K562 (cell line): ENCODE results near the gene UBE2N. TPM values are rescaled to one million over a fixed set of nuclear protein-coding genes. Genes with fewer than 3 reads are reported as not detected.

ENCODE experiments used
- ATAC-seq: fragments of 200-7000 bp; cut with Tn5 transposase; 3 replicates; pipeline ENCODE4 v1.9.1; 2020; ENCODE audit warnings: moderate library complexity
- BruUV-seq: library from RNA; stranded (reverse); fragments of 400-500 nt; replicated peaks from 2 replicates; lab custom pipeline; 2021; lab: Mats Ljungman, UMichigan
- CTCF ChIA-PET: fragments of 300-600 bp; formaldehyde crosslinking; extraction: SDS; loops from one replicate; lab custom pipeline; 2021; ENCODE audit warnings: low intra/inter-chr PET ratio; lab: Yijun Ruan, JAX
- POLR2A ChIA-PET: fragments of 300-600, 350-650 bp; sonication (Branson Sonifier 250); formaldehyde crosslinking; extraction: SDS; loops from one replicate; lab custom pipeline; 2021; ENCODE audit warnings: antibody characterized with exemption, inconsistent platforms; lab: Yijun Ruan, JAX
- DNase-seq, 4 experiments: peaks; one replicate each; pipeline versions ENCODE4 v3.0.0 to v3.0.0-alpha.2; 2011 to 2018; ENCODE audit warnings: low spot score in 3 of 4, mixed read lengths in 3 of 4; ENCODE audit errors: extremely low read depth in 1 of 4
- FAIRE-seq: peaks from 2 replicates; lab custom pipeline; 2011; peaks lifted over from hg19 to GRCh38; lab: Jason Lieb, UNC
- H2AFZ ChIP-seq: 2 replicates; pipeline ENCODE4 v1.6.0; 2011; ENCODE audit warnings: low read depth, low read length, control low read depth, inconsistent platforms
- H3K27ac ChIP-seq: fragments of 200-600 bp; 3 replicates; pipeline ENCODE4 v1.8.0; 2011; ENCODE audit warnings: low read depth, mild to moderate bottlenecking, control low read depth, inconsistent platforms, low read length, moderate library complexity, mixed read lengths; ENCODE audit errors: extremely low read depth
- H3K27me3 ChIP-seq, 2 experiments: fragments of 300-600 bp in 1 of 2; 2 replicates in 1 of 2; 3 replicates in 1 of 2; pipeline versions ENCODE4 v1.6.0 to v1.8.0; 2011; ENCODE audit warnings: inconsistent platforms in 2 of 2, low read length in 2 of 2, mild to moderate bottlenecking in 1 of 2, mixed read lengths in 1 of 2, moderate library complexity in 1 of 2; ENCODE audit not compliant: control insufficient read depth in 2 of 2, insufficient read depth in 2 of 2
- H3K36me3 ChIP-seq: fragments of 300-600 bp; 3 replicates; pipeline ENCODE4 v1.8.0; 2011; ENCODE audit warnings: mild to moderate bottlenecking, low read length, inconsistent platforms; ENCODE audit not compliant: control insufficient read depth, insufficient read depth
- H3K4me1 ChIP-seq, 2 experiments: fragments of 200-600 bp in 1 of 2; replicated peaks in 1 of 2; 2 replicates in 1 of 2; 3 replicates in 1 of 2; pipeline versions ENCODE4 v1.5.1 to v1.8.0; 2011; ENCODE audit warnings: inconsistent platforms in 2 of 2, low read length in 2 of 2, mild to moderate bottlenecking in 1 of 2, mixed read lengths in 1 of 2, moderate library complexity in 1 of 2; ENCODE audit not compliant: control insufficient read depth in 2 of 2, insufficient read depth in 2 of 2
- H3K4me2 ChIP-seq: 2 replicates; pipeline ENCODE4 v1.6.1; 2011; ENCODE audit warnings: low read length, control low read depth, inconsistent platforms, mixed read lengths; ENCODE audit not compliant: insufficient read depth
- H3K4me3 ChIP-seq: fragments of 200-600 bp; sonication (generic), shearing (Covaris generic); 2 replicates; pipeline ENCODE4 v1.5.1; 2016; ENCODE audit warnings: control low read depth, inconsistent platforms
- H3K79me2 ChIP-seq: fragments of 200-600 bp; 3 replicates; pipeline ENCODE4 v1.8.0; 2011; ENCODE audit warnings: low read length, inconsistent platforms; ENCODE audit not compliant: control insufficient read depth, insufficient read depth
- H3K9ac ChIP-seq, 2 experiments: 2 replicates each; pipeline versions ENCODE4 v1.6.0 to v1.6.1; 2011; ENCODE audit warnings: low read depth in 2 of 2, low read length in 2 of 2, control low read depth in 1 of 2, inconsistent platforms in 1 of 2, mild to moderate bottlenecking in 1 of 2, mixed read lengths in 1 of 2; ENCODE audit not compliant: insufficient read depth in 1 of 2
- H3K9me1 ChIP-seq: one replicate; pipeline ENCODE4 v1.6.0; 2011; ENCODE audit warnings: inconsistent platforms, mild to moderate bottlenecking, low read length, moderate library complexity; ENCODE audit not compliant: control insufficient read depth, insufficient read depth
- H3K9me3 ChIP-seq: replicated peaks from 2 replicates; pipeline ENCODE4 v1.5.1; 2011; ENCODE audit warnings: low read depth, low read length, inconsistent platforms; ENCODE audit not compliant: control insufficient read depth, insufficient read depth
- H4K20me1 ChIP-seq: replicated peaks from 2 replicates; pipeline ENCODE4 v1.6.1; 2011; ENCODE audit warnings: low read length, inconsistent platforms, mixed read lengths; ENCODE audit not compliant: control insufficient read depth, insufficient read depth
- BRF1 ChIP-seq: IDR thresholded peaks from 3 replicates; pipeline ENCODE4 v1.6.1; 2011; ENCODE audit warnings: borderline replicate concordance, mild to moderate bottlenecking; ENCODE audit not compliant: insufficient read length; ENCODE audit errors: extremely low read depth
- EWSR1 ChIP-seq: fragments of 450-650 bp; IDR thresholded peaks from 2 replicates; pipeline ENCODE4 v1.6.1; 2018; ENCODE audit warnings: borderline replicate concordance, mild to moderate bottlenecking, low read depth, moderate library complexity; ENCODE audit not compliant: partially characterized antibody
- GABPB2 ChIP-seq: fragments of 250-450 bp; sonication (Bioruptor Pico); conservative IDR thresholded peaks from 2 replicates; pipeline ENCODE4 v1.5.1; 2021; ENCODE audit warnings: mild to moderate bottlenecking
- MTF1 ChIP-seq: fragments of 250-450 bp; sonication (Bioruptor Pico); IDR thresholded peaks from 2 replicates; pipeline ENCODE4 v1.9.0; 2021; ENCODE audit warnings: moderate library complexity, mild to moderate bottlenecking, inconsistent platforms, borderline replicate concordance
- NFIC ChIP-seq: fragments of 450-650 bp; IDR thresholded peaks from 2 replicates; pipeline ENCODE4 v1.6.1; 2017; ENCODE audit warnings: mild to moderate bottlenecking, inconsistent platforms
- POLR3A ChIP-seq: IDR thresholded peaks from 2 replicates; pipeline ENCODE4 v1.6.1; 2011; ENCODE audit warnings: borderline replicate concordance, mild to moderate bottlenecking, moderate library complexity; ENCODE audit not compliant: insufficient read length, insufficient read depth; ENCODE audit errors: extremely low read depth
- RBM15 ChIP-seq: fragments of 200-400 bp; formaldehyde crosslinking; IDR thresholded peaks from 2 replicates; pipeline ENCODE4 v1.6.1; 2018; ENCODE audit warnings: mild to moderate bottlenecking, low read length, moderate library complexity; ENCODE audit not compliant: insufficient read depth
- SMAD2 ChIP-seq: fragments of 150-350 bp; IDR thresholded peaks from 2 replicates; pipeline ENCODE4 v1.6.1; 2014; ENCODE audit warnings: low read depth, mild to moderate bottlenecking, low read length
- ZNF134 ChIP-seq: fragments of 250-450 bp; sonication (Bioruptor Pico); conservative IDR thresholded peaks from 2 replicates; pipeline ENCODE4 v1.4.0; 2020
- ZNF143 ChIP-seq: sonication (generic); formaldehyde crosslinking; IDR thresholded peaks from 2 replicates; pipeline ENCODE4 v1.9.0; 2022; ENCODE audit warnings: mild to moderate bottlenecking, missing genetic modification reagents
- ZNF146 ChIP-seq: IDR thresholded peaks from one replicate; pipeline ENCODE4 v1.6.1; 2018; ENCODE audit warnings: missing compliant biosample characterization; ENCODE audit not compliant: unreplicated experiment
- ZNF253 ChIP-seq: fragments of 250-450 bp; sonication (Bioruptor Pico); conservative IDR thresholded peaks from 2 replicates; pipeline ENCODE4 v1.6.1; 2021; ENCODE audit warnings: mild to moderate bottlenecking
- ZNF717 ChIP-seq: fragments of 250-450 bp; sonication (Bioruptor Pico); IDR thresholded peaks from 2 replicates; pipeline ENCODE4 v1.5.0; 2021
- ZNF79 ChIP-seq: fragments of 250-450 bp; sonication (Bioruptor Pico); IDR thresholded peaks from 2 replicates; pipeline ENCODE4 v1.4.0; 2020; ENCODE audit warnings: low read depth, mild to moderate bottlenecking, moderate library complexity
- WGBS: fragments of 100-300 bp; shearing (Covaris generic); methylation state at CpG from one replicate; pipeline ENCODE4 v1.1.6; 2016; ENCODE audit warnings: low coverage, mixed read lengths; ENCODE audit not compliant: insufficient coverage; ENCODE audit errors: missing lambda C conversion rate; 5-methylcytosine and 5-hydroxymethylcytosine counted together
- in situ Hi-C: fragments of 300-500 bp; cut with MboI; formaldehyde crosslinking; loops from 4 replicates; pipeline ENCODE4 v1.15.0; 2018; ENCODE audit warnings: inconsistent platforms, mixed read lengths
- intact Hi-C: fragments of 100-400 bp; cut with micrococcal nuclease; formaldehyde crosslinking; loops from 2 replicates; pipeline ENCODE4 v1.14.2; 2022
- polyA plus RNA-seq, 8 experiments: library from polyadenylated mRNA; depleted of rRNA in 4 of 8; stranded (reverse) in 5 of 8; unstranded in 3 of 8; fragments of >200 nt; fragmentation: Nextera tagmentation in 2 of 8; fragmentation: Illumina TruSeq in 1 of 8; extraction: Ambion mirVana in 2 of 8; extraction: Trizol in 1 of 8; gene quantifications; 2 replicates each; pipeline versions ENCODE4 v1.2.1 to v1.2.3, GENCODE V29; 2011 to 2014; ENCODE audit warnings: inconsistent platforms in 1 of 8, missing spikeins in 1 of 8
- total RNA-seq, 7 experiments: library from RNA; depleted of rRNA in 6 of 7; stranded (reverse); fragments of >200 nt in 6 of 7; fragmentation: Illumina TruSeq in 2 of 7; extraction: Trizol in 2 of 7; gene quantifications; 2 replicates each; pipeline versions ENCODE4 v1.2.1 to v1.2.3, GENCODE V29; 2011 to 2021; ENCODE audit warnings: low replicate concordance in 1 of 7
- TF ChIP-seq, protein P1 (sequence below): IDR thresholded peaks from 2 replicates; pipeline ENCODE4 v1.6.1; 2011; ENCODE audit warnings: borderline replicate concordance, low read depth, mild to moderate bottlenecking, moderate library complexity, low read length; ENCODE audit not compliant: insufficient read depth, poor library complexity, severe bottlenecking

UBE2N gene
- total and polyA plus RNA-seq, 9 of the 15 experiments (the other 6 are each of a cell fraction or from before 2014, with no cell fraction given), result 189 to 826 (median 260) TPM

DNA sequence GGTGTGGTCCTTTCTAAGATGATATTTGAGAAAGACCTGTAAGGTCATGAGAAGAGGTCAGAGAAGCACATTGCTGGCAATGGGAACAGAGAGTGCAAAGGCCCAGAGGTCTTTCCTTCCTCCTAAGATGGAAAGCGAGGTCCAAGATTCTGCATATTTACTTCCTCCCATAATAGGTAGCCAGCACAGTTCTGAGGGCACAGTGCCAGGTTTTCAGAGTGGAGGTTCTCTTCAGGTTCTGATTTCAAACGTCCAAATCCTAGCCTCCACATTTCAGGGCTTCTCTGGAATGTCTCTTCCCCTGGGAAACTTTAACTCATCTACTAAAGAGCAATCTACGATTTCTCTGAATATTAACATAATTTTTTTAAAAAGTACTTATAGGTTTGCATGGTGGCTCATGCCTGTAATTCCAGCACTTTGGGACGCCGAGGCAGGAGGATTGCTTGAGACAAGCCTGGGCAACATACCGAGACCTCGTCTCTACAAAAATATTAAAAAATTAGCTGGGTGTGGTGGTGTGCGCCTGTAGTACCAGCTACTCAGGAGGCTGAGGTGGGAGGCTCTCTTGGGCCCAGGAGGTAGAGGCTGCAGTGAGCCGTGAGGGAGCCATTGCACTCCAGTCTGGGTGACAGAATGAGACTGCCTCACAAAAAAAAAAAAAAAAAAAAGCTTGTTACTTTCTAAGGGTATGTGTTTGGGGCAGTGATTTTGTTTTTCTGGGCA, 25.0 kb upstream of the UBE2N start (continued):
- TF ChIP-seq, protein P1, sequence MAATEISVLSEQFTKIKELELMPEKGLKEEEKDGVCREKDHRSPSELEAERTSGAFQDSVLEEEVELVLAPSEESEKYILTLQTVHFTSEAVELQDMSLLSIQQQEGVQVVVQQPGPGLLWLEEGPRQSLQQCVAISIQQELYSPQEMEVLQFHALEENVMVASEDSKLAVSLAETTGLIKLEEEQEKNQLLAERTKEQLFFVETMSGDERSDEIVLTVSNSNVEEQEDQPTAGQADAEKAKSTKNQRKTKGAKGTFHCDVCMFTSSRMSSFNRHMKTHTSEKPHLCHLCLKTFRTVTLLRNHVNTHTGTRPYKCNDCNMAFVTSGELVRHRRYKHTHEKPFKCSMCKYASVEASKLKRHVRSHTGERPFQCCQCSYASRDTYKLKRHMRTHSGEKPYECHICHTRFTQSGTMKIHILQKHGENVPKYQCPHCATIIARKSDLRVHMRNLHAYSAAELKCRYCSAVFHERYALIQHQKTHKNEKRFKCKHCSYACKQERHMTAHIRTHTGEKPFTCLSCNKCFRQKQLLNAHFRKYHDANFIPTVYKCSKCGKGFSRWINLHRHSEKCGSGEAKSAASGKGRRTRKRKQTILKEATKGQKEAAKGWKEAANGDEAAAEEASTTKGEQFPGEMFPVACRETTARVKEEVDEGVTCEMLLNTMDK, result no peak
- no peak for TF ChIP-seq RBM15
- no peak for TF ChIP-seq EWSR1
- peak; percentile 46; the same call in 1 of the 2 replicates for TF ChIP-seq NFIC

GRCh38 chr12:93465841-93466240, 24.1 kb upstream of the UBE2N start:
- no peaks in the 10 kb centered on the region for H3K27me3 ChIP-seq
- peaks cover 4 to 9% of the 10 kb centered on the region in 2 experiments; a peak in 2 of 5 replicates for H3K4me1 ChIP-seq
- H3K36me3 ChIP-seq, result peaks cover 16% of the 10 kb centered on the region
- WGBS, result 53% methylated on average over 5 of the region's 5 CpGs
- no peaks in the 10 kb centered on the region for H3K9me1 ChIP-seq
- in situ Hi-C loops, result no loop called here
- H3K27ac ChIP-seq, result no peak overlapping the region
- H3K4me3 ChIP-seq, result no peak overlapping the region
- intact Hi-C loops, result no loop called here
- no peaks in the 10 kb centered on the region for H4K20me1 ChIP-seq
- H3K4me2 ChIP-seq, result no peak overlapping the region
- no peak for DNase-seq
- no peak for ATAC-seq
- no peaks in the 10 kb centered on the region for H3K9me3 ChIP-seq
- H3K9ac ChIP-seq, result no peak overlapping the region
- no peak for FAIRE-seq
- TF ChIP-seq ZNF143 (CRISPR knock-in tag), result no peak
- TF ChIP-seq BRF1, result no peak
- TF ChIP-seq GABPB2 (CRISPR knock-in tag), result no peak
- no peak for TF ChIP-seq POLR3A
- TF ChIP-seq MTF1 (CRISPR knock-in tag), result no peak
- no peak for TF ChIP-seq SMAD2
- no peak for TF ChIP-seq ZNF253 (CRISPR knock-in tag)
- no peak for TF ChIP-seq ZNF717 (CRISPR knock-in tag)
- TF ChIP-seq ZNF79 (CRISPR knock-in tag), result no peak
- TF ChIP-seq ZNF146, result no peak
- no peak for TF ChIP-seq ZNF134 (CRISPR knock-in tag)
- peaks cover 35% of the 10 kb centered on the region for H3K79me2 ChIP-seq
- peak overlapping the region; percentile 42; the same call in 1 of the 2 replicates for H2AFZ ChIP-seq
- ChIA-PET CTCF (no interaction called here), POLR2A (interaction anchor here (0.6 kb wide), 1 partner anchor 18 kb away, joined by 4 read pairs; no protein-coding TSS in a partner anchor)
- no TSS peak for BruUV-seq
